ENCODE results near the gene PTPN23.

DNA sequence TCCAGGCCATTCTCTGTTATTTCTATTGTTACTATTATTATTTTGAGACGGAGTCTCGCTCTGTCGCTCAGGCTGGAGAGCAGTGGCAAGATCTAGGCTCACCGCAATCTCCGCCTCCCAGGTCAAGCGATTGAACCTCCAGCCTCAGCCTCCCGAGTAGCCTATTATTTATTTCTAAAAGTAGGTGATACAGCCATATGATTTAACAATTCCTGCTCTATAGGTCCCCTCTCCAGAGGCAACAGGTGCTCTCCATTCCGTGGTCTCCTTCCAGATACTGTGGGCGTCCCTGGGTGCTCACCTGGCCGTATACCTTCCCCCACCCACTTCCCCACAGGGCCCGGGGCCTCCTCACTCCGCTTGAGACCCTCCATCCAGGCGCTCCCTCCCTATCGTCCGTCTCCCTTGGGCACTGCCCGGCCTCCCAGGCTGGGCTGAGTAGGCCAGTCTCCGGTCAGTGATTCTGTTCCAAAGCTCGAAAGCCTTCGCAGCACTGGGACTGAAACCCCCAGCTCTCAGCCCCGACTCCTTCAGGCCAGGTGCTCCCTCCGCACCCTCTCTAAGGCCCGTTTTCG is 708 bp upstream of the PTPN23 start:
- TF ChIP-seq, protein P1, sequence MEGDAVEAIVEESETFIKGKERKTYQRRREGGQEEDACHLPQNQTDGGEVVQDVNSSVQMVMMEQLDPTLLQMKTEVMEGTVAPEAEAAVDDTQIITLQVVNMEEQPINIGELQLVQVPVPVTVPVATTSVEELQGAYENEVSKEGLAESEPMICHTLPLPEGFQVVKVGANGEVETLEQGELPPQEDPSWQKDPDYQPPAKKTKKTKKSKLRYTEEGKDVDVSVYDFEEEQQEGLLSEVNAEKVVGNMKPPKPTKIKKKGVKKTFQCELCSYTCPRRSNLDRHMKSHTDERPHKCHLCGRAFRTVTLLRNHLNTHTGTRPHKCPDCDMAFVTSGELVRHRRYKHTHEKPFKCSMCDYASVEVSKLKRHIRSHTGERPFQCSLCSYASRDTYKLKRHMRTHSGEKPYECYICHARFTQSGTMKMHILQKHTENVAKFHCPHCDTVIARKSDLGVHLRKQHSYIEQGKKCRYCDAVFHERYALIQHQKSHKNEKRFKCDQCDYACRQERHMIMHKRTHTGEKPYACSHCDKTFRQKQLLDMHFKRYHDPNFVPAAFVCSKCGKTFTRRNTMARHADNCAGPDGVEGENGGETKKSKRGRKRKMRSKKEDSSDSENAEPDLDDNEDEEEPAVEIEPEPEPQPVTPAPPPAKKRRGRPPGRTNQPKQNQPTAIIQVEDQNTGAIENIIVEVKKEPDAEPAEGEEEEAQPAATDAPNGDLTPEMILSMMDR (conservative IDR thresholded peaks at IDR 0.05; ENCODE audit: low read length) = no peak
- no peak for TF ChIP-seq EZH2phosphoT487 (IDR thresholded peaks at IDR 0.05; ENCODE audit: borderline replicate concordance, low read depth, low read length)
